HG03354 (cell line): ENCODE results near the gene AMD1.
"Not testable (repeated sequence)": the region's sequence is repeated elsewhere in the genome, so short reads cannot be mapped to it uniquely, and the experiment has no call there.

Source experiments
- ATAC-seq: cut with Tn5 transposase; IDR thresholded peaks from one replicate; pipeline ENCODE4 v1.9.1; 2021; ENCODE audit warnings: mild to moderate bottlenecking; ENCODE audit not compliant: unreplicated experiment, poor library complexity, severe bottlenecking

AMD1 gene

GRCh38 chr6:110873981-110874879, at the start of gene AMD1:
AMD1 (plus strand) TSS chr6:110874785; CDS start chr6:110875106, 321 bp downstream.
- peak; percentile 74 for ATAC-seq

- ATAC-seq = no peak
These were observed 48.1 kb upstream of the AMD1 start for GRCh38 chr6:110826236-110827129.

- ATAC-seq = no peak
These were observed 46.2 kb upstream of the AMD1 start for GRCh38 chr6:110828396-110828795.

- no peak for ATAC-seq
These were observed 43.2 kb upstream of the AMD1 start for GRCh38 chr6:110831405-110831804.

- no peak for ATAC-seq
These were observed 40.8 kb upstream of the AMD1 start for GRCh38 chr6:110833831-110834230.

GRCh38 chr6:110835751-110836150, 38.8 kb upstream of the AMD1 start:
- ATAC-seq = not testable (repeated sequence)

GRCh38 chr6:110841266-110841665, 33.3 kb upstream of the AMD1 start:
- no peak for ATAC-seq

GRCh38 chr6:110849781-110850180, 24.8 kb upstream of the AMD1 start:
- ATAC-seq = no peak

- ATAC-seq = no peak
These were observed 21.8 kb upstream of the AMD1 start for GRCh38 chr6:110852773-110853172.

- no peak for ATAC-seq
These were observed 20.7 kb upstream of the AMD1 start for GRCh38 chr6:110853754-110854477.

GRCh38 chr6:110856296-110856695, 18.3 kb upstream of the AMD1 start:
- ATAC-seq = no peak

- no peak for ATAC-seq
These were observed 16.6 kb upstream of the AMD1 start for GRCh38 chr6:110858016-110858415.

GRCh38 chr6:110858562-110859214, 15.9 kb upstream of the AMD1 start:
- no peak for ATAC-seq

GRCh38 chr6:110859335-110859792, 15.2 kb upstream of the AMD1 start:
- ATAC-seq = no peak

- ATAC-seq = no peak
These were observed 9.8 kb upstream of the AMD1 start for GRCh38 chr6:110864824-110865223.

- ATAC-seq = peak; percentile 21
These were observed 429 bp downstream of the AMD1 start for GRCh38 chr6:110874880-110875547.

- ATAC-seq = peak; percentile 25
These were observed 1.1 kb downstream of the AMD1 start for GRCh38 chr6:110875548-110876169.

GRCh38 chr6:110876170-110876773, 1.7 kb downstream of the AMD1 start:
- peak; percentile 51 for ATAC-seq
